Fibroblast of lung (primary cell): ENCODE data around the gene MAST2. TPM values are rescaled to one million over a fixed set of nuclear protein-coding genes. Genes with fewer than 3 reads are reported as not detected.

Experiments
- DNase-seq, 2 donors: peaks; one replicate each; pipeline versions ENCODE4 v3.0.0 to v3.0.0-alpha.2; 2010; ENCODE audit warnings: low read depth in 2 of 2
- H2AFZ ChIP-seq: 2 replicates; pipeline ENCODE4 v1.5.1; 2012; ENCODE audit warnings: low read length, control low read depth, inconsistent platforms
- H3K27ac ChIP-seq: 2 replicates; pipeline ENCODE4 v1.5.1; 2011; ENCODE audit warnings: low read length, control low read depth; ENCODE audit not compliant: insufficient read depth
- H3K27me3 ChIP-seq: 2 replicates; pipeline ENCODE4 v1.5.1; 2011; ENCODE audit warnings: mild to moderate bottlenecking, low read length; ENCODE audit not compliant: control insufficient read depth, insufficient read depth
- H3K36me3 ChIP-seq: 2 replicates; pipeline ENCODE4 v1.5.1; 2011; ENCODE audit warnings: low read length; ENCODE audit not compliant: control insufficient read depth, insufficient read depth
- H3K4me1 ChIP-seq: 2 replicates; pipeline ENCODE4 v1.5.1; 2011; ENCODE audit warnings: low read length; ENCODE audit not compliant: control insufficient read depth, insufficient read depth; ENCODE audit errors: extremely low read depth
- H3K4me2 ChIP-seq: 2 replicates; pipeline ENCODE4 v1.5.1; 2011; ENCODE audit warnings: low read length, control low read depth; ENCODE audit not compliant: insufficient read depth; ENCODE audit errors: extremely low read depth
- H3K4me3 ChIP-seq, 4 experiments: fragments of 200-600 bp in 1 of 4; sonication (generic) in 1 of 4; replicated peaks in 1 of 4; 2 replicates each; pipeline ENCODE4 v1.5.1; 2011 to 2016; ENCODE audit warnings: low read length in 4 of 4, low read depth in 3 of 4, mild to moderate bottlenecking in 3 of 4, control low read depth in 2 of 4, inconsistent platforms in 1 of 4, mixed read lengths in 1 of 4; ENCODE audit not compliant: insufficient read depth in 1 of 4; ENCODE audit errors: control extremely low read depth in 1 of 4
- H3K79me2 ChIP-seq: 2 replicates; pipeline ENCODE4 v1.5.1; 2012; ENCODE audit warnings: mild to moderate bottlenecking, low read length, inconsistent platforms; ENCODE audit not compliant: control insufficient read depth, insufficient read depth
- H3K9ac ChIP-seq: 2 replicates; pipeline ENCODE4 v1.5.1; 2011; ENCODE audit warnings: mild to moderate bottlenecking, low read length, control low read depth; ENCODE audit not compliant: insufficient read depth
- H3K9me3 ChIP-seq: 2 replicates; pipeline ENCODE4 v1.5.1; 2012; ENCODE audit warnings: low read depth, low read length; ENCODE audit not compliant: control insufficient read depth, insufficient read depth
- H4K20me1 ChIP-seq: 2 replicates; pipeline ENCODE4 v1.5.1; 2011; ENCODE audit warnings: low read length; ENCODE audit not compliant: control insufficient read depth, insufficient read depth; ENCODE audit errors: extremely low read depth
- CTCF ChIP-seq, 2 donors: IDR thresholded peaks in 1 of 2; conservative IDR thresholded peaks in 1 of 2; 1 replicate in 1 of 2; 2 replicates in 1 of 2; pipeline ENCODE4 v1.5.1; 2011 to 2012; ENCODE audit warnings: low read length in 2 of 2, control low read depth in 1 of 2, inconsistent platforms in 1 of 2, low read depth in 1 of 2, mild to moderate bottlenecking in 1 of 2
- EZH2 ChIP-seq: IDR thresholded peaks from 2 replicates; pipeline ENCODE4 v1.5.1; 2012; ENCODE audit warnings: low read length, control low read depth, mild to moderate bottlenecking; ENCODE audit errors: missing control alignments
- polyA plus RNA-seq, 2 donors: library from polyadenylated mRNA; depleted of rRNA in 1 of 2; stranded (reverse) in 1 of 2; unstranded in 1 of 2; fragments of >200 nt; gene quantifications; 2 replicates each; pipeline ENCODE4 v1.2.1, GENCODE V29; 2011 to 2012; ENCODE audit warnings: missing spikeins in 1 of 2
- total RNA-seq: library from RNA; depleted of rRNA; stranded (reverse); fragments of >200 nt; gene quantifications from 2 replicates; pipeline ENCODE4 v1.2.1, GENCODE V29; 2014

The MAST2 gene
- total and polyA plus RNA-seq, 2 donors (not counting 1 experiment from before 2014, with no cell fraction given), result 17.5 to 24.9 TPM

GRCh38 chr1:45883658-45884057, 80.2 kb downstream of the MAST2 start:
- no peak overlapping the region for H3K4me3 ChIP-seq

GRCh38 chr1:45884700-45885099, 81.3 kb downstream of the MAST2 start:
- TF ChIP-seq CTCF (conservative IDR thresholded peaks at IDR 0.05 in 1 of 2, IDR thresholded peaks at IDR 0.05 in 1 of 2; ENCODE audit: low read depth in 1 of 2, low read length in 2 of 2) (no peak), EZH2 (no peak)
- peak in 1 of 2 donors; percentile 40 for DNase-seq
- H3K36me3 ChIP-seq, result no peaks in the 10 kb centered on the region
- no peaks in the 10 kb centered on the region for H3K4me1 ChIP-seq
- no peaks in the 10 kb centered on the region for H3K79me2 ChIP-seq
- no peak overlapping the region for H3K27ac ChIP-seq
- no peaks in the 10 kb centered on the region for H4K20me1 ChIP-seq
- no peak overlapping the region for H3K4me2 ChIP-seq
- no peak overlapping the region for H3K4me3 ChIP-seq
- H3K9ac ChIP-seq, result no peak overlapping the region
- no peaks in the 10 kb centered on the region for H3K27me3 ChIP-seq
- no peaks in the 10 kb centered on the region for H3K9me3 ChIP-seq
- H2AFZ ChIP-seq, result no peak overlapping the region

More at GRCh38 chr1:45883658-45884057, 80.2 kb downstream of the MAST2 start:
- H4K20me1 ChIP-seq, result no peaks in the 10 kb centered on the region
- no peak overlapping the region for H3K27ac ChIP-seq
- TF ChIP-seq EZH2, result no peak
- no peak for TF ChIP-seq CTCF (conservative IDR thresholded peaks at IDR 0.05 in 1 of 2, IDR thresholded peaks at IDR 0.05 in 1 of 2; ENCODE audit: low read depth in 1 of 2, low read length in 2 of 2)
- H3K27me3 ChIP-seq, result no peaks in the 10 kb centered on the region
- no peak overlapping the region for H3K9ac ChIP-seq
- no peak overlapping the region for H3K4me2 ChIP-seq
- H2AFZ ChIP-seq, result no peak overlapping the region
- no peaks in the 10 kb centered on the region for H3K4me1 ChIP-seq
- H3K9me3 ChIP-seq, result no peaks in the 10 kb centered on the region
- H3K36me3 ChIP-seq, result no peaks in the 10 kb centered on the region
- H3K79me2 ChIP-seq, result no peaks in the 10 kb centered on the region
- peak in 1 of 2 donors; percentile 80 for DNase-seq

- Histone ChIP-seq H3K9me3 (no peaks in the 10 kb centered on the region), H3K9ac (no peak overlapping the region), H4K20me1 (no peaks in the 10 kb centered on the region), H3K27me3 (no peaks in the 10 kb centered on the region), H3K27ac (no peak overlapping the region), H3K79me2 (no peaks in the 10 kb centered on the region), H3K4me3 (no peak overlapping the region), H3K36me3 (no peaks in the 10 kb centered on the region), H2AFZ (no peak overlapping the region), H3K4me1 (peaks cover under 1% of the 10 kb centered on the region), H3K4me2 (no peak overlapping the region)
- DNase-seq, result no peak
- TF ChIP-seq CTCF (conservative IDR thresholded peaks at IDR 0.05 in 1 of 2, IDR thresholded peaks at IDR 0.05 in 1 of 2; ENCODE audit: low read depth in 1 of 2, low read length in 2 of 2), result no peak
- TF ChIP-seq EZH2, result no peak
These were observed 82.8 kb downstream of the MAST2 start for GRCh38 chr1:45886229-45886628.
